SIG-M5 (cell line): ENCODE results near the gene TAOK3.
"Not testable (repeated sequence)": the region's sequence is repeated elsewhere in the genome, so short reads cannot be mapped to it uniquely, and the experiment has no call there.

ENCODE experiments used
- DNase-seq: peaks from one replicate; lab custom pipeline; 2025; lab: John Stamatoyannopoulos, UW

Gene TAOK3

GRCh38 chr12:118136559-118137003, 236.1 kb downstream of the TAOK3 start:
- no peak for DNase-seq

DNA sequence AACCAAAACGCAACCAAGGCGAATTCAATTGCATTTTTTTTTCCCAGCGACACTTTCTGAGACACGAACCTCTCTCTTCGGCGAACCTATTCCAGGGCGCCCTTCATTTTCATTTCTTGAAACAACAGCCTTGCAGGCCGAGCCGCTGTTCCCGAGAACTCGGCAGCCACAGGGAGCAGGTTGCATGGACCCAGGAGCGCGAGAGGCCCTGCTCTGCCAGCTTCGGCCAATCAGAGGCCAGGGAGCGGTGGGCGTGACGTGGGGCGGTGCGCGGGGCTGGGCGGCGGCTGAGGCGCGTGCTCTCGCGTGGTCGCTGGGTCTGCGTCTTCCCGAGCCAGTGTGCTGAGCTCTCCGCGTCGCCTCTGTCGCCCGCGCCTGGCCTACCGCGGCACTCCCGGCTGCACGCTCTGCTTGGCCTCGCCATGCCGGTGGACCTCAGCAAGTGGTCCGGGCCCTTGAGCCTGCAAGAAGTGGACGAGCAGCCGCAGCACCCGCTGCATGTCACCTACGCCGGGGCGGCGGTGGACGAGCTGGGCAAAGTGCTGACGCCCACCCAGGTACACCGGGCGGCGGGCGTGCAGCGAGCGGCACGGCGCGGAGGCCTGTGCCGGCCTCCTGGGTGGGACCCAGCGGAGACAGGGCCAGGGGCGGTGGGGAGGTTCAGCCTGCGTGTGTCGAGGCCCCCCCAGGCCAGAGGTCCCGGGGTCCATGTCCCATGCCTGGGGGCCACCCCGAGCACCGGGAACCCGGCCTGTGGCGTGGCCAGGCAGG, 236.7 kb downstream of the TAOK3 start, which contains the start of gene PEBP1:
Gene PEBP1 (plus strand): TSS at position 337 of the 771 bp plus-strand sequence. CDS start 86 bp downstream, at position 423.
- peak; percentile 48 for DNase-seq

DNA sequence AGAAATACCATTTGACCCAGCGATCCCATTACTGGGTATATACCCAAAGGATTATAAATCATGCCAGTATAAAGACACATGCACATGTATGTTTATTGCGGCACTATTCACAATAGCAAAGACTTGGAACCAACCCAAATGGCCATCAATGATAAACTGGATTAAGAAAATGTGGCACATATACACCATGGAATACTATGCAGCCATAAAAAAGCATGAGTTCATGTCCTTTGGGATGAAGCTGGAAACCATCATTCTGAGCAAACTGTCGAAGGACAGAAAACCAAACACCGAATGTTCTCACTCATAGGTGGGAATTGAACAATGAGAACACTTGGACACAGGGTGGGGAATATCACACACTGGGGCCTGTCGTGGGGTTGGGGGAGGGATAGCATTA, 243.3 kb downstream of the TAOK3 start:
- DNase-seq = not testable (repeated sequence)

DNA sequence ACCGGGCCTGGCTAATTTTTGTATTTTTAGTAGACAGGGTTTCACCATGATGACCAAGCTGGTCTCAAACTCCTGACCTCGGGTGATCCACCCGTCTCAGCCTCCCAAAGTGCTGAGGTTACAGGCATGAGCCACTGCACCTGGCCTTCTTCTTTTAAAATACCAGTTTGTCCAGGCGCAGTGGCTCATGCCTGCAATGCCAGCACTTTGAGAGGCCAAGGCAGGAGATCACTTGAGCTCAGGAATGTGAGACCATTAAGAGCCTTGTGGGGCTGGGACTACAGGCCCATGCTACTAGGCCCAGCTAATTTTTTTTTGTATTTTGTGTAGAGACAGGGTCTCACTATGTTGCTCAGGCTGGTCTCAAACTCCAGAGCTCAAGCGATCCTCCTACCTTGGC, 244.8 kb downstream of the TAOK3 start:
- no peak for DNase-seq

DNA sequence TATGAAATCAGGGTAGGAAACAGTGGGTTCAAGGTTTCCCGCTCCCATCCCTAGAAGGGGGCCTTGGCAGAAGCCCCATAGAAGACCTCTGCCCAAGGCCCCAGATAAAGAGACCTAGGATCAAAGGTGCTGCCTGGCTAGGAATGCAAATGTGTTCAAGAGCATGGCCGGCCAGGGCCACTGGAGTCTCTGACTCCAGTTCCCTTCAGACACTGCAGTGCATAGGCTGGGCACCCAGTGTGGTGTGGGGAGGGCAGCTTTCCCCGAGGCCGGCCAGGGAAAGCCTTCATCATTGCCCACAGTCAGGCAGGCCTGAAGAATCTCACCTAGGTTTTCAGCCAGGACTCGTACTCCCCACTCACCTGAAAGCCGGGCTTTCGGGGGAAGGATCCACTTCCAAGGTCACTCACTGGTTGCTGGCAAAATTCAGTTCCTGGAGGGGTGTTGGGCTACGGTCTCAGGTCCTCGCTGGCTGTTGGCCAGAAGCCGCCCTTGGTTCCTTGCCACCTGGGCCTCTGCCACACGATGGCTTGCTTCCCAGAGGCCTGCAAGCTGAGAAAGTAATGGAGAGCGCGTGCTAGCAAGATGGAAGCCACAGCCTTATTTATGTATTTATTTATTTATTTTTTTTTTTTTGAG, 246.5 kb downstream of the TAOK3 start:
- DNase-seq = no peak

- no peak for DNase-seq
These were observed 247.0 kb downstream of the TAOK3 start for GRCh38 chr12:118125743-118126118.

- DNase-seq = no peak
These were observed 248.3 kb downstream of the TAOK3 start for GRCh38 chr12:118124333-118124874.

GRCh38 chr12:118122264-118122663, 250.4 kb downstream of the TAOK3 start:
- DNase-seq = no peak

DNA sequence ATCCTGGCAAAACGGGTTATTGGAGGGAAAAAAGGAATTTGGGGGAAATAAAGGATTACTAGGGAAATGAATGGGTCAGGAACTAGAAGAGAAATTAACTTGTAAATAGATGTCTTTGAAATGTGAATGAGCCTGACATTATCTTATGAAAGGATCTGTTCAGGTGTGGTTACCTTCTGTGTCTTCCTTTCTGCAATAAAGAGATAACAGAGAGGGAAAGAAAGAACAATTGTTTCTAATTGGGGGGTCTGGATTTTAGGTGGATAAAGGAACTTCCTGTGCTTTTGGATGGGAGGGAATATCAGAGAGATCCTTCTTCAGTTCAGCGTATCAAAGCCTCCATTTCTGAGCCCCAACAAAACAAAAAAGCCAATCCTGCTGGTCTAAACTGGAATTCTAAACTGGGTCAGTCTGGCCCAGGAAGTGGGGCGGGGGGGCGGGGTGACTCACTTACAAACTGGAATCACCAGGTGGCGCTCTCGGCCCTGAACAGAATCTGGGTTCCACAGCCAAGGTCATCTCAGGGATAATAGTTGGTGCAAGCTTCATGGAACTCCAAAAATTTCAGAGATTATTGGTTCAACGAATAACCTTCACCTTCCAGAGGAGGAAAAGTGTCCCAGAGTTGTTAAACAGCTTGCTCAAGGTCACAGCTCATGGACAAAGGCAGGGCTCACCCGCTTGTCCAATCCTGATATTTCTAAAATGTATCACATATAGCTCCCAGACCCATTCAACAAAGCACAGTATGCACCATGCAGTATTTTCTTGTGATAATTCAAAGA, 251.9 kb downstream of the TAOK3 start:
- no peak for DNase-seq

- DNase-seq = no peak
These were observed 253.2 kb downstream of the TAOK3 start for GRCh38 chr12:118119449-118119879.

GRCh38 chr12:118109088-118109487, 263.6 kb downstream of the TAOK3 start:
- no peak for DNase-seq

DNA sequence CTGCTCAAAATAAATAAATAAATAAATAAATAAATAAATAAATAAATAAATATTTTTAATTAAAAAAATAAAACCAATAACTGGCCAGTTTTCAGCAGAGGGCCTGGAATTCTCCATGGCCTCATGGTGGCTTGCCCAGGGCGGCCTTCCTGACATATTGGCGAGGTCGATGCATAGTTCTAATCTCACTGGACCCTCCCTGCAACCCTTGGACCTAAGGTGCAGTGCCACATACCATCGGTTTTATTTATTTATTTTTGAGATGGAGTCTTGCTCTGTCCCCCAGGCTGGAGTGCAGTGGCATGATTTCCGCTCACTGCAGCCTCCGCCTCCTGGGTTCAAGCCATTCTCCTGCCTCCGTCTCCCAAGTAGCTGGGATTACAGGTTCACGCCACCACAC, 265.0 kb downstream of the TAOK3 start:
- no peak for DNase-seq

DNA sequence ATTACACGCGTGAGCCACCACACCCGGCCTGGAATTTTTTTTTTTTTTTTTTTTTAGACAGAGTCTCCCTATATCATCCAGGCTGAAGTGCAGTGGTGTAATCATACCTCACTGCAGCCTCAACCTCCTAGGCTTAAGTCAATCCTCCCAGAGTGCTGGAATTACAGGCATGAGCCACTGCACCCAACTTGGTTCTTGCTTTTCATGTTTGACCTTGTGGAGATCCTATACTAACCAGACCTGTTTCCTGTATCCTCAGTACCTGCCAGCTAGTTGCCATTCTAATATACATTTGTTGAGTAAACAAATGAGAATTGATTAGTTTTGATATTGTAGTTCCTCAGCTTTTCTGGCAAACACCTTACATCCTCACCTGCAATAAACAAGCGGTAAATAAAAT, 265.7 kb downstream of the TAOK3 start:
- DNase-seq = no peak

DNA sequence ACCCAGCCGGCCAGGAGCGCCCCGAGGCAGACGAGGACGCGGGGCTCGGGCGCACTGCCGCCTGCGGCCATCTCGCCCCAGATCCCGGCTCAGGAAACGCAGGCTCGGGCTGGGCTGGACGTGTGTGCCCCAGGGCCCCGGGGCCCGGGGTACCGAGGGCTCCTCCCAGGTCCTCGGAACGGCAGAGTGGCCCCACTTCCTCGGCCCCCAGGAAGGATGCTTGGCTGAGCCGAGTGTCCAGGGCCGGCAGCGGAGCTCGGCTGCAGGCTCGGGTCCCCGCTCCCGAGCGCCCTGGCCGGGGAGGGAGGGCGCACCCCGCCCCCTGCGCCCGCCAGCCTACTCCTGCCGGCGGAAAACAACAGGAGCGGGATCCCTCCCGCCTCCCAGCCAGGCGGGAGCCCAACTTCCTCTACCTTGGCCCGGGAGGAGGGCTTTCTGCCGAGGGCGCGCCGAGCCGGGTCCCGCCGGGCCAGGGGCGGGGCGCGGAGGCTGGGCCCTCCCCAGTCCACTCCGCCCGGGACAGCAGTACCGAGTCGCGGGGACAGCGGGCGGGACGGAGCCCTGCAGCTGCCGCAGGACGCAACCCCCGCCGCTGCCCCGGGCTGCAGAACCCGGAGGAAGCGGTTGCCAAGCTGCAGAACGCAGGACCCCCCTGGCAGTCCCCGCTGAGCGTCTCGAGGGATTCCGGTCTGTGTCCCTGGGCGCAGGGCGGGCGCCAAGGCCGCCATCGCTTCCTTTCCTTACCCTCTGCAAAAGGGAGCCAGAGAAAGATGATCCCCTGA, 268.9 kb downstream of the TAOK3 start, which contains the start of gene VSIG10:
Gene VSIG10 (minus strand): TSS at position 411 of the 782 bp plus-strand sequence. CDS start 340 bp downstream, at position 71.
- no peak for DNase-seq

- no peak for DNase-seq
These were observed 269.5 kb downstream of the TAOK3 start for GRCh38 chr12:118103201-118103600.

DNA sequence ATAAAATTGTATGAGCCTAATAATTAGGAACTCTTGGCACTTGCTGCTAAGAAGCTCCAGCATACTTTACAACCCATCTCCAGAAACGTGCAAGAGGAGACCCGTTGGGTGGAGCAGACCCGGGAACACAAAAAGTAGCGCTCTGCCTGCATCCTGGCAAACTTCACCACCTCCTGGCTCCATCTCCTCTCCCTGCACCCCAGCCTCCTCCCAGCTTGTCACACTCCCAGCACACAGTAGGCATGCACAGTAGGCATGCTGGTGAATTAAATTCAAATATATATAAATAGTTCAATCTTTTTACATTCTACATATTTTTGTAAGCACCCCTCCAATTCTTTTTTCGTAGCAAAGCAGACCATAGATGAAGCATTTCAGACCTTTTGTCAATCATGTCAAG, 270.1 kb downstream of the TAOK3 start:
- no peak for DNase-seq

DNA sequence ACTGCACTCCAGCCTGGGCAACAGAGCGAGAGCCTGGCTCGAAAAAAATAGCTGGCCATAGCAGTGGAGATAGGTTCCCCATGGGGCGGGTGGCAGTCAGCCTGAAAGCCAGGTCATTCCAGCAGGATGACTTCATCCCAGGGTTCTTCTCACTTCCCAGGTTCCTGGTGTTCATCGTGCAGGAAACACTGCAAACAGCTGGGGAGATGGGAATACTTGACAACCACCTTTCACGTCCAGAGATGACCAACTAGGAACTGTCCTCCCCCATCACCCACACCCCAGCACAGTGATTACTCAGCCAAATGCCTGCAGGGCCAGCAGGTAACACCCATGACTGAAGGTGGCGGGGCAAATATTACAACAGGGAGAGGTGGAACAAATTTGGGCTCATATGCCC, 270.6 kb downstream of the TAOK3 start:
- DNase-seq = no peak

- DNase-seq = no peak
These were observed 271.7 kb downstream of the TAOK3 start for GRCh38 chr12:118101051-118101450.
